ENCODE measurements around the gene ARID2. TPM values are rescaled to one million over a fixed set of nuclear protein-coding genes. Genes with fewer than 3 reads are reported as not detected.

The ARID2 gene
- total and polyA plus RNA-seq, 2 experiments from 2014 or later: 11.7 to 12.1 TPM

DNA sequence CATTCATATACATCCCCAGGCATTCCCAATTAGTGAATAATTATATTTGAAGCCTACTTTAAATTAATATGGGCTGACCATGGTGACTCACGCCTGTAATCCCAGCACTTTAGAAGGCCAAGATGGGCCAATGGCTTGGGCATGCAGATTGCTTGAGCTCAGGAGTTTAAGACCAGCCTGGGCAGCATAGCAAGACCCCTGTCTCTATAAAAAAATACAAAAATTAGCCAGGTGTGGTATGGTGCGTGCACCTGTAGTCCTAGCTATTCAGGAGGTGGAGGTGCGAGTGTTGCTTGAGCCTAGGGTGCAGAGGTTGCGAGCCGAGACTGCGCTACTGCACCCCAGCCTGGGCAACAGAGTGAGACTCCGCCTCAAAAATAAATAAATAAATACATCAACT is 7.6 kb upstream of the ARID2 start:
- no peaks in the 10 kb centered on the region for H3K27me3 ChIP-seq (replicated peaks; ENCODE audit: insufficient read depth)
- no peak overlapping the region for H3K9ac ChIP-seq
- no peak overlapping the region for H3K4me2 ChIP-seq (ENCODE audit: unreplicated experiment)
- no peaks in the 10 kb centered on the region for H4K20me1 ChIP-seq (ENCODE audit: insufficient read depth)
- H3K9me2 ChIP-seq (ENCODE audit: insufficient read depth): no peaks in the 10 kb centered on the region
- H3K4me3 ChIP-seq: no peak overlapping the region
- peaks cover 16% of the 10 kb centered on the region for H3K4me1 ChIP-seq (ENCODE audit: insufficient read depth)
- no peaks in the 10 kb centered on the region for H3K36me3 ChIP-seq (ENCODE audit: low read depth)
- no peak overlapping the region for H3K27ac ChIP-seq
- TF ChIP-seq EZH2phosphoT487 (IDR thresholded peaks at IDR 0.05; ENCODE audit: insufficient read depth, low read depth): no peak
- TF ChIP-seq EZH2 (IDR thresholded peaks at IDR 0.05; ENCODE audit: insufficient read depth, poor library complexity, severe bottlenecking): no peak
- peaks cover 82% of the 10 kb centered on the region for H3K79me2 ChIP-seq (ENCODE audit: insufficient read depth)
- H3F3A ChIP-seq (ENCODE audit: insufficient read depth): peaks cover 15% of the 10 kb centered on the region
- H2AFZ ChIP-seq: no peak overlapping the region
- in situ Hi-C loops (cut with MboI): no loop called here
- 98% methylated on average over 7 of the region's 7 CpGs for WGBS, 2 experiments (ENCODE audit: low coverage in 1 of 2, low lambda C conversion rate in 2 of 2, missing lambda C conversion rate in 2 of 2)
- H3K9me3 ChIP-seq (ENCODE audit: low read depth): no peaks in the 10 kb centered on the region
- DNase-seq: no peak

DNA sequence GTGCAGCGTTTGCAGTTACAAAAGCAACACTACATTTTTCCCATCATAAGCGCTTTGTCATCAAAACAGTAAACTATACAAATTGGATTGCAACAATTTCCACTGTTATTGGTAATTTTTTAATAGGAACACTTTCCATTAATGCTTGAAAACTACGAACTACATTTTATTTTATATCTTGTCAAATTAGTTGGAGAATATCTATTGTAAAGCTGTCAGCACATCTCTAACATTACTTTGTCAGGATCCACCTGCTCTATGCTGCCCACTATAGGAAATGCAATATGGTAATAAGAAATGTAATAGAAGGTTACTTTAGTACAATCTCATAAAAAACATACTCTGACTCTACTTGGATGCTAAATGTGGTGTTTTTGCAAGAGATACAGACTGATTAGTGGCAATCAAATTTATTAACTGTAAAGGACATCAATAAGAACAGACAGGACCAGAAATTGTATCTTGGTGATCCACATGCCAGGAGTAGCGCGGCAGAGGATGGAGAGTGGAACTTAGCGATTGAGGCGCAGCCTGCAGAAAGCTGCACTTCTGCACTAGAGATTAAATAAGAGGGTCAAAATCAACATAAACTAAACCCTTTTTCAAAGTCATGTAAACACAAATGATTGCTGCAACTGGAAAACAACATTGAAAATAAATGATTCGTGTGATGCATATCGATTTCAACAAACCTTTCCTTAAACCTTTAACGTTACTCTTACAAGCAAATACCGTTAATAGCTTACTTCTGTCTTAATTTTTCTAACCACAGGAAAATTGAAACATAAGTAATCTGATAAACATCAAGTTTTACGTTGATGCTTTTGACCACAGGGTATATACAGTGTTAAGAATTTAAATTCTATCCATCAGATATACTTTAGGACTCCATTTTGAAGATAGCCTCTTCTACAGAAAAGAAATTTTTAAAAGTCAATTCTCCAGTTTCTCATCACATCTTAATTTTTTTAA is 3.6 kb upstream of the ARID2 start:
- Histone ChIP-seq H2AFZ (peak overlapping the region; percentile 97), H3K4me3 (peak overlapping the region; percentile 95), H3K9me2 (ENCODE audit: insufficient read depth) (no peaks in the 10 kb centered on the region), H3F3A (ENCODE audit: insufficient read depth) (peaks cover 27% of the 10 kb centered on the region), H3K9me3 (ENCODE audit: low read depth) (no peaks in the 10 kb centered on the region), H3K36me3 (ENCODE audit: low read depth) (no peaks in the 10 kb centered on the region), H3K79me2 (ENCODE audit: insufficient read depth) (peaks cover 63% of the 10 kb centered on the region), H3K9ac (peak overlapping the region; percentile 96), H3K27ac (peak overlapping the region; percentile 94), H3K4me1 (ENCODE audit: insufficient read depth) (peaks cover 16% of the 10 kb centered on the region), H3K4me2 (ENCODE audit: unreplicated experiment) (peak overlapping the region; percentile 97), H3K27me3 (replicated peaks; ENCODE audit: insufficient read depth) (no peaks in the 10 kb centered on the region), H4K20me1 (ENCODE audit: insufficient read depth) (no peaks in the 10 kb centered on the region)
- TF ChIP-seq EZH2 (IDR thresholded peaks at IDR 0.05; ENCODE audit: insufficient read depth, poor library complexity, severe bottlenecking) (no peak), EZH2phosphoT487 (IDR thresholded peaks at IDR 0.05; ENCODE audit: insufficient read depth, low read depth) (no peak)
- WGBS, 2 experiments (ENCODE audit: low coverage in 1 of 2, low lambda C conversion rate in 2 of 2, missing lambda C conversion rate in 2 of 2): 5 to 7% methylated on average over 12 of the region's 12 CpGs
- in situ Hi-C loops (cut with MboI): loop anchor here (25.0 kb wide), 1 partner anchor 539 kb away; no protein-coding TSS in a partner anchor
- peak; percentile 66 for DNase-seq

DNA sequence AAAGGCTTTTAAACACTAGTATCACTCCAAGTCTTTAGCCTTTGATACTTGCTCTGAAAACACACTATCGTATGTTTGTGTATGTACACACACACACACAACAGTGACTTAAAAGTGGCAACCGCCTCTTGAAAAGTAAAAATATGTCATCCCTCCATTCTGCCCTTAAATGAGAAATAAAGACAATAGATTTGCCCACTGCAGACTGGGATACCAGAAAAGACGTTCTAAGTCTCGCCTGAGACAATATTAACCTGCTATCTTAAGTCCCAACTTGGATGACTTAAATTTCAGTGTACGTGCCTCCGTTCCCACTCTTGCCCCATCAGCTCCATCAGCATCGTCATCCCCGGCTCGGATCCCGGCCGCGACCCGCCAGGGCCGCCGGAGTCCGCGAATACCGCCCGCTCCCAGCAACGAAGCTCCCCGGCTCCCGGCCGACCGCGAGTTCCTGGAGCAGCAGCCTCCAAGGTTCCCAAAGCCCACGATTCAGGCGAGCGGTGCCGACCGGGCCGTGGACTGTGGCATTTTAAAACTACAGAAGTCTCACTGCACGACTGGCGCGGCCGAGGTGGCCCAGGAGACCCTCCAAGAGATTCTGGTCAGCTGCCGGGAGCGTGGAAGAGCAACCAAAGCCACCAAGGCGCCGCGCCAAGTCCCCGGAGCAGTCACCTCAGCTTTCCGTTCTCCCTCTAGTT is 2.8 kb upstream of the ARID2 start:
- TF ChIP-seq EZH2 (IDR thresholded peaks at IDR 0.05; ENCODE audit: insufficient read depth, poor library complexity, severe bottlenecking) (no peak), EZH2phosphoT487 (IDR thresholded peaks at IDR 0.05; ENCODE audit: insufficient read depth, low read depth) (no peak)
- peak overlapping the region; percentile 96 for H3K9ac ChIP-seq
- WGBS, 2 experiments (ENCODE audit: low coverage in 1 of 2, low lambda C conversion rate in 2 of 2, missing lambda C conversion rate in 2 of 2): 1 to 2% methylated on average over 42 of the region's 42 CpGs
- no peaks in the 10 kb centered on the region for H3K36me3 ChIP-seq (ENCODE audit: low read depth)
- H2AFZ ChIP-seq: peak overlapping the region; percentile 97
- H3K4me3 ChIP-seq: peak overlapping the region; percentile 95
- in situ Hi-C loops (cut with MboI): loop anchor here (25.0 kb wide), 1 partner anchor 539 kb away; no protein-coding TSS in a partner anchor
- H3K79me2 ChIP-seq (ENCODE audit: insufficient read depth): peaks cover 63% of the 10 kb centered on the region
- H3K9me2 ChIP-seq (ENCODE audit: insufficient read depth): no peaks in the 10 kb centered on the region
- H4K20me1 ChIP-seq (ENCODE audit: insufficient read depth): no peaks in the 10 kb centered on the region
- DNase-seq: peak; percentile 78
- peaks cover 34% of the 10 kb centered on the region for H3F3A ChIP-seq (ENCODE audit: insufficient read depth)
- no peaks in the 10 kb centered on the region for H3K27me3 ChIP-seq (replicated peaks; ENCODE audit: insufficient read depth)
- peak overlapping the region; percentile 97 for H3K4me2 ChIP-seq (ENCODE audit: unreplicated experiment)
- H3K4me1 ChIP-seq (ENCODE audit: insufficient read depth): peaks cover 20% of the 10 kb centered on the region
- no peaks in the 10 kb centered on the region for H3K9me3 ChIP-seq (ENCODE audit: low read depth)
- peak overlapping the region; percentile 94 for H3K27ac ChIP-seq

DNA sequence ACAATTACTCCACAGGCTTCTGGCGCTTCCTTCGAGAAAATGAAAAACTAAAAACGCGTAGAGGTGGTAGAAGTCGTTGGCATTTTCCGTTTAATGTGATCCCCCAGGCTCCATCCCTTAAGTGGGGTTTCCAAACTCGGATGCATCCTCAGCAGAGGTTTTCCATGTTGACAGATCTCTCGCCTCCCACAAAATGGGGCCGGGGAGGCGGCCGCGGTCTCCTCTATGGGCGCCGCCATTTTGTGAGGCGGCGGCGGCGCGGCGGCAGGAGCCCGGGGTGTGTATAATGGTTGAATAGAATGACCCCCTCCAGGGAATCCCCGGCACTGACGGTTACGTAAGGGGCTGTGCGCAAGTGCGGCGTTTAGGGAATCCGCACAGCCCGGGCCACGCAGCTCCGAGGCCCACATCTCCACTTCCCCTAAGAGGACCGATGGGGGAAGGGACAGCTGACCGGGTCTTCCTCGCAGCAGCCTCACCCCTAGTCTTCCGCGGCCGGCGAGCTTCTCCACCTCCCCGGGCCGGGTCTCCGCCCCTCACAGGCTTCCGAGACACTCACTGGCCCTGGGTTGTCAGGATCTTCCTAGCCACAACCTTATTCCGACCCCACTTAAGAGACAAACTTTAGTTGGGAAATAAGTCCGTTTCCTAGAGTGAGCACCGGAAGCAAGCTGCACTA is 2.1 kb upstream of the ARID2 start:
- Histone ChIP-seq H3K27ac (peak overlapping the region; percentile 94), H3K27me3 (replicated peaks; ENCODE audit: insufficient read depth) (no peaks in the 10 kb centered on the region), H2AFZ (peak overlapping the region; percentile 97), H3K36me3 (ENCODE audit: low read depth) (no peaks in the 10 kb centered on the region), H3K4me2 (ENCODE audit: unreplicated experiment) (peak overlapping the region; percentile 97), H3K9me2 (ENCODE audit: insufficient read depth) (no peaks in the 10 kb centered on the region), H4K20me1 (ENCODE audit: insufficient read depth) (no peaks in the 10 kb centered on the region), H3K79me2 (ENCODE audit: insufficient read depth) (peaks cover 63% of the 10 kb centered on the region), H3F3A (ENCODE audit: insufficient read depth) (peaks cover 41% of the 10 kb centered on the region), H3K9ac (peak overlapping the region; percentile 96), H3K4me1 (ENCODE audit: insufficient read depth) (peaks cover 26% of the 10 kb centered on the region), H3K9me3 (ENCODE audit: low read depth) (no peaks in the 10 kb centered on the region), H3K4me3 (peak overlapping the region; percentile 95)
- 1 to 2% methylated on average over 45 of the region's 45 CpGs for WGBS, 2 experiments (ENCODE audit: low coverage in 1 of 2, low lambda C conversion rate in 2 of 2, missing lambda C conversion rate in 2 of 2)
- peak; percentile 96 for DNase-seq
- in situ Hi-C loops (cut with MboI): loop anchor here (25.0 kb wide), 1 partner anchor 540 kb away; no protein-coding TSS in a partner anchor
- no peak for TF ChIP-seq EZH2 (IDR thresholded peaks at IDR 0.05; ENCODE audit: insufficient read depth, poor library complexity, severe bottlenecking)

All from GM23248 (cell line).